ENCODE data around the gene SAXO1. TPM values are rescaled to one million over a fixed set of nuclear protein-coding genes. Genes with fewer than 3 reads are reported as not detected.
A peak's percentile ranks its signal among the peaks of the same experiment; 100 is the strongest.

SAXO1 gene
- total and polyA plus RNA-seq, 7 donors, result 0.08 to 1.9 (median 0.38) TPM; not detected in 4

- H3K27ac ChIP-seq, result no peak overlapping the region
- no peaks in the 10 kb centered on the region for H3K9me3 ChIP-seq
- intact Hi-C loops (cut with DNase I), result no loop called here
- no peaks in the 10 kb centered on the region for H3K36me3 ChIP-seq (ENCODE audit: insufficient read depth in 1 of 2, low read depth in 1 of 2)
- ATAC-seq, result no peak
- no peaks in the 10 kb centered on the region for H3K4me1 ChIP-seq
- TF ChIP-seq CTCF (IDR thresholded peaks at IDR 0.05), result no peak
- no peaks in the 10 kb centered on the region for H3K27me3 ChIP-seq (ENCODE audit: insufficient read depth in 3 of 3, low read length in 2 of 3)
- no peak overlapping the region for H3K4me3 ChIP-seq
- 95 to 96% (median 96%) methylated on average over 5 of the region's 5 CpGs for WGBS, 3 donors
- DNase-seq, result no peak
Measured at GRCh38 chr9:19036611-19037010, 3.6 kb upstream of the SAXO1 start.

- H3K4me3 ChIP-seq, result no peak overlapping the region
- WGBS, 3 donors, result 41 to 56% (median 46%) methylated on average over 14 of the region's 14 CpGs
- H3K27me3 ChIP-seq (ENCODE audit: insufficient read depth in 3 of 3, low read length in 2 of 3), result peaks cover 0 to 3% (median 0%) of the 10 kb centered on the region in 3 donors
- H3K27ac ChIP-seq, result no peak overlapping the region
- DNase-seq, result no peak
- H3K36me3 ChIP-seq (ENCODE audit: insufficient read depth in 1 of 2, low read depth in 1 of 2), result no peaks in the 10 kb centered on the region
- H3K9me3 ChIP-seq, result no peaks in the 10 kb centered on the region
- no peaks in the 10 kb centered on the region for H3K4me1 ChIP-seq
- intact Hi-C loops (cut with DNase I), result no loop called here
- TF ChIP-seq CTCF (IDR thresholded peaks at IDR 0.05), result no peak
- no peak for ATAC-seq
Measured at GRCh38 chr9:19032406-19032805, 603 bp downstream of the SAXO1 start.

- DNase-seq (no peak), ATAC-seq (no peak)
- Histone ChIP-seq H3K4me1 (no peaks in the 10 kb centered on the region), H3K27ac (no peak overlapping the region), H3K4me3 (no peak overlapping the region), H3K36me3 (ENCODE audit: insufficient read depth in 1 of 2, low read depth in 1 of 2) (no peaks in the 10 kb centered on the region), H3K9me3 (no peaks in the 10 kb centered on the region), H3K27me3 (ENCODE audit: insufficient read depth in 3 of 3, low read length in 2 of 3) (peaks cover 0 to 3% (median 0%) of the 10 kb centered on the region in 3 donors)
- WGBS, 3 donors, result 87 to 96% (median 90%) methylated on average over 1 of the region's 1 CpG
- no peak for TF ChIP-seq CTCF (IDR thresholded peaks at IDR 0.05)
- intact Hi-C loops (cut with DNase I), result no loop called here
Measured at GRCh38 chr9:19030899-19031298, 2.1 kb downstream of the SAXO1 start.

GRCh38 chr9:19028835-19029451 is 4.1 kb downstream of the SAXO1 start:
- 17 to 27% (median 21%) methylated on average over 8 of the region's 8 CpGs for WGBS, 3 donors
- Histone ChIP-seq H3K9me3 (no peaks in the 10 kb centered on the region), H3K27ac (no peak overlapping the region), H3K36me3 (ENCODE audit: insufficient read depth in 1 of 2, low read depth in 1 of 2) (no peaks in the 10 kb centered on the region), H3K27me3 (ENCODE audit: insufficient read depth in 3 of 3, low read length in 2 of 3) (peaks cover 0 to 3% (median 0%) of the 10 kb centered on the region in 3 donors), H3K4me1 (no peaks in the 10 kb centered on the region), H3K4me3 (no peak overlapping the region)
- DNase-seq (no peak), ATAC-seq (peak in 3 of 4 donors; percentile 62 to 84 (median 64))
- peak; percentile 77 for TF ChIP-seq CTCF (IDR thresholded peaks at IDR 0.05)
- intact Hi-C loops (cut with DNase I), result loop anchor here (2.0 to 10.0 kb wide), 3 partner anchors 772 to 1214 kb away; no protein-coding TSS in a partner anchor

GRCh38 chr9:19027825-19028224 is 5.2 kb downstream of the SAXO1 start:
- Histone ChIP-seq H3K27me3 (ENCODE audit: insufficient read depth in 3 of 3, low read length in 2 of 3) (peaks cover 0 to 3% (median 0%) of the 10 kb centered on the region in 3 donors), H3K4me3 (no peak overlapping the region), H3K27ac (no peak overlapping the region), H3K9me3 (no peaks in the 10 kb centered on the region), H3K4me1 (no peaks in the 10 kb centered on the region), H3K36me3 (ENCODE audit: insufficient read depth in 1 of 2, low read depth in 1 of 2) (no peaks in the 10 kb centered on the region)
- no peak for TF ChIP-seq CTCF (IDR thresholded peaks at IDR 0.05)
- 94 to 98% (median 94%) methylated on average over 22 of the region's 22 CpGs for WGBS, 3 donors
- intact Hi-C loops (cut with DNase I), result loop anchor here (2.0 to 10.0 kb wide), 3 partner anchors 771 to 1213 kb away; no protein-coding TSS in a partner anchor
- DNase-seq, result no peak
- ATAC-seq, result no peak
